ENCODE results near the gene AFDN.

GRCh38 chr6:167863897-167864296 is 37.2 kb downstream of the AFDN start:
- TF ChIP-seq, protein P1, sequence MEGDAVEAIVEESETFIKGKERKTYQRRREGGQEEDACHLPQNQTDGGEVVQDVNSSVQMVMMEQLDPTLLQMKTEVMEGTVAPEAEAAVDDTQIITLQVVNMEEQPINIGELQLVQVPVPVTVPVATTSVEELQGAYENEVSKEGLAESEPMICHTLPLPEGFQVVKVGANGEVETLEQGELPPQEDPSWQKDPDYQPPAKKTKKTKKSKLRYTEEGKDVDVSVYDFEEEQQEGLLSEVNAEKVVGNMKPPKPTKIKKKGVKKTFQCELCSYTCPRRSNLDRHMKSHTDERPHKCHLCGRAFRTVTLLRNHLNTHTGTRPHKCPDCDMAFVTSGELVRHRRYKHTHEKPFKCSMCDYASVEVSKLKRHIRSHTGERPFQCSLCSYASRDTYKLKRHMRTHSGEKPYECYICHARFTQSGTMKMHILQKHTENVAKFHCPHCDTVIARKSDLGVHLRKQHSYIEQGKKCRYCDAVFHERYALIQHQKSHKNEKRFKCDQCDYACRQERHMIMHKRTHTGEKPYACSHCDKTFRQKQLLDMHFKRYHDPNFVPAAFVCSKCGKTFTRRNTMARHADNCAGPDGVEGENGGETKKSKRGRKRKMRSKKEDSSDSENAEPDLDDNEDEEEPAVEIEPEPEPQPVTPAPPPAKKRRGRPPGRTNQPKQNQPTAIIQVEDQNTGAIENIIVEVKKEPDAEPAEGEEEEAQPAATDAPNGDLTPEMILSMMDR (IDR thresholded peaks at IDR 0.05) = no peak
- TF ChIP-seq POLR2AphosphoS5 (IDR thresholded peaks at IDR 0.05) (no peak), EP300 (IDR thresholded peaks at IDR 0.05; ENCODE audit: low read depth) (no peak), POLR2A (IDR thresholded peaks at IDR 0.05) (no peak)
